ENCODE data around the gene WFDC12.

DNA sequence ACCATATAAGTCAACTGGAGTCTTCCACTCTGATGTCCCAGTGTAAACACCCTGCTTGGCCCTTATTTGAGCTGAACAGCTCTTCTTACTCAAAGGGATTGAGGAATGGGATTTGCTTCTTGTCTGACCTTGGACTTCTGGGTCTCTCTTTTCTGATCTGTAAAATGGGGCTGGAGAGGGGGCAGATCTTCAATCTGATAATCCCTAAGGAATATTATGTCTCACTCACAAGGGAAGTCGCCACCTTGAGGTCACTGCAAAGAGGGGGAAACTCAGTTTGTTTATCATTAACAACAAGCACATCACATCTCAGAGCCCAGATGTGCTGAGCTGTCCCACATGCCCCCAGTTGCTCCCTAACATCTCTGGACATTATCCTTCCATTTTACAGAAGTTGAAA lies 38.4 kb downstream of the WFDC12 start:
- TF ChIP-seq, protein P1, sequence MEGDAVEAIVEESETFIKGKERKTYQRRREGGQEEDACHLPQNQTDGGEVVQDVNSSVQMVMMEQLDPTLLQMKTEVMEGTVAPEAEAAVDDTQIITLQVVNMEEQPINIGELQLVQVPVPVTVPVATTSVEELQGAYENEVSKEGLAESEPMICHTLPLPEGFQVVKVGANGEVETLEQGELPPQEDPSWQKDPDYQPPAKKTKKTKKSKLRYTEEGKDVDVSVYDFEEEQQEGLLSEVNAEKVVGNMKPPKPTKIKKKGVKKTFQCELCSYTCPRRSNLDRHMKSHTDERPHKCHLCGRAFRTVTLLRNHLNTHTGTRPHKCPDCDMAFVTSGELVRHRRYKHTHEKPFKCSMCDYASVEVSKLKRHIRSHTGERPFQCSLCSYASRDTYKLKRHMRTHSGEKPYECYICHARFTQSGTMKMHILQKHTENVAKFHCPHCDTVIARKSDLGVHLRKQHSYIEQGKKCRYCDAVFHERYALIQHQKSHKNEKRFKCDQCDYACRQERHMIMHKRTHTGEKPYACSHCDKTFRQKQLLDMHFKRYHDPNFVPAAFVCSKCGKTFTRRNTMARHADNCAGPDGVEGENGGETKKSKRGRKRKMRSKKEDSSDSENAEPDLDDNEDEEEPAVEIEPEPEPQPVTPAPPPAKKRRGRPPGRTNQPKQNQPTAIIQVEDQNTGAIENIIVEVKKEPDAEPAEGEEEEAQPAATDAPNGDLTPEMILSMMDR (IDR thresholded peaks at IDR 0.05; ENCODE audit: extremely low read depth in 1 of 2, insufficient read depth in 1 of 2, low read depth in 1 of 2, low read length in 2 of 2) = no peak
- TF ChIP-seq POLR2A (IDR thresholded peaks at IDR 0.05; ENCODE audit: low read depth, low read length) (no peak), EZH2 (IDR thresholded peaks at IDR 0.05; ENCODE audit: borderline replicate concordance, low read depth, low read length, severe bottlenecking) (no peak), POLR2AphosphoS5 (IDR thresholded peaks at IDR 0.05; ENCODE audit: insufficient read depth, low read depth, low read length) (no peak), GATA2 (IDR thresholded peaks at IDR 0.05; ENCODE audit: insufficient read depth, insufficient read length, low read depth, low read length) (no peak), JUN (IDR thresholded peaks at IDR 0.05; ENCODE audit: borderline replicate concordance, insufficient read depth, insufficient read length, low read depth) (no peak), FOS (IDR thresholded peaks at IDR 0.05; ENCODE audit: borderline replicate concordance, insufficient read depth, low read length) (no peak), MYC (IDR thresholded peaks at IDR 0.05; ENCODE audit: low read depth, low read length) (no peak)
- TF ChIP-seq, protein P2, sequence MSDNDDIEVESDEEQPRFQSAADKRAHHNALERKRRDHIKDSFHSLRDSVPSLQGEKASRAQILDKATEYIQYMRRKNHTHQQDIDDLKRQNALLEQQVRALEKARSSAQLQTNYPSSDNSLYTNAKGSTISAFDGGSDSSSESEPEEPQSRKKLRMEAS (IDR thresholded peaks at IDR 0.05; ENCODE audit: insufficient read depth, insufficient read length) = no peak

All from endothelial cell of umbilical vein (primary cell).